Ishikawa (cell line): ENCODE data around the gene AKAP9.

Source experiments
- CEBPB ChIP-seq: IDR thresholded peaks from 2 replicates; pipeline ENCODE4 v1.6.1; 2012
- CREB1 ChIP-seq: IDR thresholded peaks from 2 replicates; pipeline ENCODE4 v1.6.1; 2012; ENCODE audit warnings: low read depth
- EGR1 ChIP-seq: IDR thresholded peaks from 2 replicates; pipeline ENCODE4 v1.6.1; 2012
- FOXM1 ChIP-seq: IDR thresholded peaks from 2 replicates; pipeline ENCODE4 v1.6.1; 2012; ENCODE audit warnings: low read depth, borderline replicate concordance
- NFIC ChIP-seq: IDR thresholded peaks from 2 replicates; pipeline ENCODE4 v1.6.1; 2012
- RAD21 ChIP-seq: IDR thresholded peaks from 2 replicates; pipeline ENCODE4 v1.6.1; 2012; ENCODE audit warnings: low read depth
- TAF1 ChIP-seq: IDR thresholded peaks from 2 replicates; pipeline ENCODE4 v1.6.1; 2012; ENCODE audit warnings: low read depth, mild to moderate bottlenecking
- TEAD4 ChIP-seq: IDR thresholded peaks from 2 replicates; pipeline ENCODE4 v1.6.1; 2012
- ZBTB7A ChIP-seq: IDR thresholded peaks from 2 replicates; pipeline ENCODE4 v1.6.1; 2012; ENCODE audit warnings: low read depth
- TF ChIP-seq, protein P1 (sequence below): IDR thresholded peaks from 2 replicates; pipeline ENCODE4 v1.6.1; 2012; ENCODE audit warnings: low read depth, mild to moderate bottlenecking

DNA sequence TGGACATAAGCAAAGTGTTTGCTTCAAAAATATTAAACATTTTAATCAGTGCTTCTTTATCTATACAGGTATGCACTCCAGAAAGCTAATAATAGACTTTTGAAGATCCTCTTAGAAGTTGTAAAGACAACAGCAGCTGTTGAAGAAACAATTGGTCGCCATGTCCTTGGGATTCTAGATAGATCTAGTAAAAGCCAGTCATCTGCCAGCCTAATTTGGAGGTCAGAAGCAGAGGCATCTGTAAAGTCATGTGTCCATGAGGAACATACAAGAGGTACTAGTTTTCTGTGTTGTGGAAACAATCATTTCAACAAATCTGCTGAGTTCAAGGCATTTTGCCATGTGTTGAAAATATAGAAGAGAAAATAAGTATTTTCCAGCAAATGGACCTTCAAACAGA is 104.3 kb downstream of the AKAP9 start:
- no peak for TF ChIP-seq ZBTB7A
- no peak for TF ChIP-seq TEAD4
- no peak for TF ChIP-seq TAF1
- no peak for TF ChIP-seq CREB1
- TF ChIP-seq, protein P1, sequence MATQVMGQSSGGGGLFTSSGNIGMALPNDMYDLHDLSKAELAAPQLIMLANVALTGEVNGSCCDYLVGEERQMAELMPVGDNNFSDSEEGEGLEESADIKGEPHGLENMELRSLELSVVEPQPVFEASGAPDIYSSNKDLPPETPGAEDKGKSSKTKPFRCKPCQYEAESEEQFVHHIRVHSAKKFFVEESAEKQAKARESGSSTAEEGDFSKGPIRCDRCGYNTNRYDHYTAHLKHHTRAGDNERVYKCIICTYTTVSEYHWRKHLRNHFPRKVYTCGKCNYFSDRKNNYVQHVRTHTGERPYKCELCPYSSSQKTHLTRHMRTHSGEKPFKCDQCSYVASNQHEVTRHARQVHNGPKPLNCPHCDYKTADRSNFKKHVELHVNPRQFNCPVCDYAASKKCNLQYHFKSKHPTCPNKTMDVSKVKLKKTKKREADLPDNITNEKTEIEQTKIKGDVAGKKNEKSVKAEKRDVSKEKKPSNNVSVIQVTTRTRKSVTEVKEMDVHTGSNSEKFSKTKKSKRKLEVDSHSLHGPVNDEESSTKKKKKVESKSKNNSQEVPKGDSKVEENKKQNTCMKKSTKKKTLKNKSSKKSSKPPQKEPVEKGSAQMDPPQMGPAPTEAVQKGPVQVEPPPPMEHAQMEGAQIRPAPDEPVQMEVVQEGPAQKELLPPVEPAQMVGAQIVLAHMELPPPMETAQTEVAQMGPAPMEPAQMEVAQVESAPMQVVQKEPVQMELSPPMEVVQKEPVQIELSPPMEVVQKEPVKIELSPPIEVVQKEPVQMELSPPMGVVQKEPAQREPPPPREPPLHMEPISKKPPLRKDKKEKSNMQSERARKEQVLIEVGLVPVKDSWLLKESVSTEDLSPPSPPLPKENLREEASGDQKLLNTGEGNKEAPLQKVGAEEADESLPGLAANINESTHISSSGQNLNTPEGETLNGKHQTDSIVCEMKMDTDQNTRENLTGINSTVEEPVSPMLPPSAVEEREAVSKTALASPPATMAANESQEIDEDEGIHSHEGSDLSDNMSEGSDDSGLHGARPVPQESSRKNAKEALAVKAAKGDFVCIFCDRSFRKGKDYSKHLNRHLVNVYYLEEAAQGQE = no peak
- TF ChIP-seq RAD21 = no peak
- TF ChIP-seq CEBPB = no peak
- no peak for TF ChIP-seq FOXM1
- TF ChIP-seq EGR1 = no peak
- no peak for TF ChIP-seq NFIC
